ENCODE data around the gene POLE.

POLE gene

DNA sequence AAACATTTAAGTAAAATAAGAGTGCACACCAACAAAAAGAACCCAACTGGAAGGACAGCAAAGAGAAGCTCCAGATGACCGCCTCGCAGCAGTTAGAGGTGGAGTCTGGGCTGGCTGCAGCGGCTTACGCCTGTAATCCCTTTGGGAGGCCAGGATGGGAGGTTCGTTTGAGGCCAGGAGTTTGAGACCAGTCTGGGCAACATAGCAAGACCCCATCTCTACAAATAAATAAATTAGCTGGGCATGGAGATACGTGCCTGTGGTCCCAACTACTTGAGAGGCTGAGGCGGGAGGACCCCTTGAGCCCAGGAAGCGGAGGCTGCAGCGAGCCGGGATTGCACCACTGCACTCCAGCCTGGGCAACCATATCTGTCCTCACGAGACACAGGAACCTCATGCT, 92.0 kb downstream of the POLE start:
- H3K4me3 ChIP-seq (ENCODE audit: low read depth in 1 of 2, low read length in 2 of 2) = no peak overlapping the region
- peaks cover 5 to 22% of the 10 kb centered on the region in 2 donors for H3K4me1 ChIP-seq (ENCODE audit: control insufficient read depth in 1 of 2, insufficient read depth in 2 of 2, low read length in 2 of 2)
- H3K36me3 ChIP-seq (ENCODE audit: control insufficient read depth in 1 of 2, insufficient read depth in 2 of 2, low read length in 2 of 2) = no peaks in the 10 kb centered on the region
- H3K27me3 ChIP-seq (ENCODE audit: low read depth, low read length) = no peaks in the 10 kb centered on the region
- no peaks in the 10 kb centered on the region for H3K9me3 ChIP-seq (ENCODE audit: control insufficient read depth in 1 of 2, low read length in 2 of 2)
- no peak overlapping the region for H3K27ac ChIP-seq (ENCODE audit: low read length)

DNA sequence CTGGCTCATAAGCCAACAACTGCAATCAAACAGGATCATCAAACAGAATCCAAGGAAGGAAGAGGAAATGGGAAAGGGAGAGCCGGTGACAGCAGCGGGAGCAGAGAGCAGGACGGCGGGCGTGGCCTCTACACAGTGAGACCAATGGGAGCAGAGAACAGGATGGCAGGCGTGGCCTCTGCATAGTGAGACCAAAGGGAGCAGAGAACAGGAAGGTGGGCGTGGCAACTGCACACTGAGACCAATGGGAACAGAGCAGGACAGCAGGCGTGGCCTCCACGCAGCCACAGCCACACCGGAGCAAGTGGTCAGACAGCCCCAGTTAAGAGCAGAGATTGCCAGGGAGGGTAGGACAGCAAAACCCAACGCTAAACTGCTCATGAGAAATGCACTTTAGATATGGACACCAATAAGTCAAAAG, 93.2 kb downstream of the POLE start:
- Histone ChIP-seq H3K4me3 (ENCODE audit: low read depth in 1 of 2, low read length in 2 of 2) (peak overlapping the region; percentile 25 to 37), H3K9me3 (ENCODE audit: control insufficient read depth in 1 of 2, low read length in 2 of 2) (no peaks in the 10 kb centered on the region), H3K4me1 (ENCODE audit: control insufficient read depth in 1 of 2, insufficient read depth in 2 of 2, low read length in 2 of 2) (peaks cover 5 to 20% of the 10 kb centered on the region in 2 donors), H3K27me3 (ENCODE audit: low read depth, low read length) (no peaks in the 10 kb centered on the region), H3K36me3 (ENCODE audit: control insufficient read depth in 1 of 2, insufficient read depth in 2 of 2, low read length in 2 of 2) (no peaks in the 10 kb centered on the region), H3K27ac (ENCODE audit: low read length) (no peak overlapping the region)

DNA sequence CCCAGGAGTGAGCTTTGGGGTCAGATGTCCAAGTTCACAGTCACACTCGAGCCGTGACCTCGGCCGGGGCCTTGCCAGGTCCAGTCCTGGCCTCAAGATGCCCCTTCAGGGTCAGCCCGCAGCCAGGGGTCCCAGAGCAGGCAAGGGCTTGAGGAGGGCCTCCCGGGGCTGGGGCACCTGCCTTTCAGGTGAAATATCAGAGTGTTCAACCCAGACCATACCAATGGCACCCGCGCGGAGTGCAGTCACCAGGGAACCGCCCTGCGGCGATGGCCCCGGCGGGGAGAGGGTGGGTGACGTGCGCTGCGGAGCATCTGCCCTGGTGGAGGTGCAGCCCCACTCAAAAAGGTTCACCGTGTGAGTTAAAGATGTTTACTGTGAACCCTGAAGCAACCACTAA, 93.6 kb downstream of the POLE start:
- Histone ChIP-seq H3K27me3 (ENCODE audit: low read depth, low read length) (no peaks in the 10 kb centered on the region), H3K27ac (ENCODE audit: low read length) (no peak overlapping the region)

DNA sequence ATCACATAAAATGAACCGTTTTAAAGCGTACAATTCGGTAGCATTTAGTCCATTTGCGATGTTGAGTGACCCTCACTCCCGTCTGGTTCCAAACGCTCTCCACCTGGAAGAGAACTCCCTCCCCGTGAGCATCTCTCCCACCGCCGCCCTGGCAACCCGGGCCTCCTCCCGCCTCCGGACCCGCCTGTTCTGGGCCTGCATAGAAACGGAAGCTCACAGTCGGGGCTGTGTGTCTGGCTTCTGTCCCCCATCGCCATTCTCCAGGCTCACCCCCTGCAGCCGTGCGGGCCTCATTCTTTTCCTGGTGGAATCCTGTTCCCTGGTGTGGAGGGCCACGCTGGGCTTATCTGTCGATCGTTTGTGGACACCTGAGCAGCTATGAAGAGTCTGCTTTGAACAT, 94.1 kb downstream of the POLE start:
- Histone ChIP-seq H3K27ac (ENCODE audit: low read length) (no peak overlapping the region), H3K27me3 (ENCODE audit: low read depth, low read length) (no peaks in the 10 kb centered on the region), H3K4me1 (ENCODE audit: control insufficient read depth in 1 of 2, insufficient read depth in 2 of 2, low read length in 2 of 2) (peaks cover 5 to 14% of the 10 kb centered on the region in 2 donors), H3K9me3 (ENCODE audit: control insufficient read depth in 1 of 2, low read length in 2 of 2) (no peaks in the 10 kb centered on the region), H3K36me3 (ENCODE audit: control insufficient read depth in 1 of 2, insufficient read depth in 2 of 2, low read length in 2 of 2) (no peaks in the 10 kb centered on the region), H3K4me3 (ENCODE audit: low read depth in 1 of 2, low read length in 2 of 2) (no peak overlapping the region)

More for the DNA sequence above, 93.6 kb downstream of the POLE start:
- Histone ChIP-seq H3K36me3 (ENCODE audit: control insufficient read depth in 1 of 2, insufficient read depth in 2 of 2, low read length in 2 of 2) (no peaks in the 10 kb centered on the region), H3K9me3 (ENCODE audit: control insufficient read depth in 1 of 2, low read length in 2 of 2) (no peaks in the 10 kb centered on the region), H3K4me3 (ENCODE audit: low read depth in 1 of 2, low read length in 2 of 2) (peak overlapping the region; percentile 25 to 37), H3K4me1 (ENCODE audit: control insufficient read depth in 1 of 2, insufficient read depth in 2 of 2, low read length in 2 of 2) (peaks cover 5 to 15% of the 10 kb centered on the region in 2 donors)

DNA sequence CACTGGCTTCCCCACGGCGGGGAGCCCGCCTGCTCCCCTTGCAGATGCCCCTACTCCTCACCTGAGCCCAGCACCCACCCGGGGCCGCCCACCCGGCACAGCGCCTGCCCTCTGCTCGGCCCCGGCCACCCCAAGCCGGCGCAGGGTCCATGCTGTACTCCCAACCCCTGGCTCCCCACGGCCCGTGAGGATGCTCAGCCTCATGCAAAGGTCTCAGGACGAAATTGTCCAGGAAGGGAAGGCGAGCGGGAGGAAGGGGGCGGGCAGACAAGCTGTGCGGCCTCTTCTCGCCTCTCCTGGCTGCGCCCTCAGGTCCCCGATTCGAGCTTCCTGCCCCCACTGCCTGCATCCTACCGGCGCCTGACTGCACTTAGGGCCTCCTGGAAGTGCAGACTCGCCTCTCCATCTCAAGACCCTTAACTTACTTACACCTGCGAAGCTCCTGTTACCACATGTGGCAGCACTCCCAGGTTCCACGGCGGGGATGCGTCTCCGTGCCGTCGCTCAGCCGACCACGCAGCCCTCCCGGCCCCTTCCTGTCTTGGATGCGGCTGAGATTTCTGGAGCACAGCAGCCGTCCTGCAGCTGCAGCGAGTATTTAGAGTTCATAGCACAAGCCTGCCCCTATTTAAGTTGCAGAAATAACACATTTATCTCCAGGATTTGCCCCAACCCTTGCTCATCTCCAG, 94.7 kb downstream of the POLE start:
- Histone ChIP-seq H3K9me3 (ENCODE audit: control insufficient read depth in 1 of 2, low read length in 2 of 2) (no peaks in the 10 kb centered on the region), H3K27ac (ENCODE audit: low read length) (no peak overlapping the region), H3K36me3 (ENCODE audit: control insufficient read depth in 1 of 2, insufficient read depth in 2 of 2, low read length in 2 of 2) (no peaks in the 10 kb centered on the region), H3K4me3 (ENCODE audit: low read depth in 1 of 2, low read length in 2 of 2) (no peak overlapping the region), H3K4me1 (ENCODE audit: control insufficient read depth in 1 of 2, insufficient read depth in 2 of 2, low read length in 2 of 2) (peaks cover 2 to 11% of the 10 kb centered on the region in 2 donors), H3K27me3 (ENCODE audit: low read depth, low read length) (no peaks in the 10 kb centered on the region)

DNA sequence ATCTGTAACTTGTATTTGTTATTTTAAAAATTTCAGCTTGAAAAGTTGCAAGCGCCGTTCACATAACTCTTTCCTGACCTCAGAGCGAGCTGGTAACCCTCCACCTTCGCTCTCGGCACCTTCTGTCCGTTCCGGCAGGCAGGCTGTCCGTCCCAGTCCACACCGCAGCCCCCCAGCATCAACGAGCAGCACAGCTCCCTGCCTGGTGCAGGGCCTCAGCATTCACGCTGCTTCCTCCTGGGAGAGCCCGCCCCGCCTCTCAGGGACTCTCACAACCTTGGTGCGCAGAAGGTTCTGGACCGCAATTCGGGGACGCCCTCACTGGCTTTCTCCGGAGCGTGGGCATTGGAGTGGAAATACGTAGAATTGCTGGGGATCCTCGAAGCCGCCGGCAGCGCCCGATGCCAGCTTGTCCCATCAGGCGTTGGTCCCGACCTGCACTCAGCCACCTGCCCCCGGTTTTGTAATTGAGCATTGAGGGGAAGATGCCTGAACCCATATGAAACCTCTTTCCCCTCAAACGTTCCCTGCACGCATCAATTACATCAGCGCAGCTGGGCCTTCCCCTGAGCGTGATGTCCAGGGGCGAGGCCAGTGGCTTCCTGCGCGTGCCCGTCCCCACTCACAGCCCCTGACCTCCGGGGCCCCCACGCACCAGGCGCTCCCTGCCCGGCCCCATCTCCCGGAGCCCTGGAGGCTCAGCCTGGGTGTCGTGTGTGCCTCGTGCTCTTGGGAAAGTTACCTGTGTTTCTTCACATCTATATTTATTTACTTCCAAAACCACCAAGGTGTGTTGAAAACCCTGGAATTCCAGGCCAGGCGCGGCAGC, 95.8 kb downstream of the POLE start:
- Histone ChIP-seq H3K27ac (ENCODE audit: low read length) (no peak overlapping the region), H3K4me1 (ENCODE audit: control insufficient read depth in 1 of 2, insufficient read depth in 2 of 2, low read length in 2 of 2) (peaks cover 0 to 9% of the 10 kb centered on the region in 2 donors), H3K27me3 (ENCODE audit: low read depth, low read length) (no peaks in the 10 kb centered on the region), H3K4me3 (ENCODE audit: low read depth in 1 of 2, low read length in 2 of 2) (no peak overlapping the region), H3K36me3 (ENCODE audit: control insufficient read depth in 1 of 2, insufficient read depth in 2 of 2, low read length in 2 of 2) (no peaks in the 10 kb centered on the region), H3K9me3 (ENCODE audit: control insufficient read depth in 1 of 2, low read length in 2 of 2) (no peaks in the 10 kb centered on the region)

DNA sequence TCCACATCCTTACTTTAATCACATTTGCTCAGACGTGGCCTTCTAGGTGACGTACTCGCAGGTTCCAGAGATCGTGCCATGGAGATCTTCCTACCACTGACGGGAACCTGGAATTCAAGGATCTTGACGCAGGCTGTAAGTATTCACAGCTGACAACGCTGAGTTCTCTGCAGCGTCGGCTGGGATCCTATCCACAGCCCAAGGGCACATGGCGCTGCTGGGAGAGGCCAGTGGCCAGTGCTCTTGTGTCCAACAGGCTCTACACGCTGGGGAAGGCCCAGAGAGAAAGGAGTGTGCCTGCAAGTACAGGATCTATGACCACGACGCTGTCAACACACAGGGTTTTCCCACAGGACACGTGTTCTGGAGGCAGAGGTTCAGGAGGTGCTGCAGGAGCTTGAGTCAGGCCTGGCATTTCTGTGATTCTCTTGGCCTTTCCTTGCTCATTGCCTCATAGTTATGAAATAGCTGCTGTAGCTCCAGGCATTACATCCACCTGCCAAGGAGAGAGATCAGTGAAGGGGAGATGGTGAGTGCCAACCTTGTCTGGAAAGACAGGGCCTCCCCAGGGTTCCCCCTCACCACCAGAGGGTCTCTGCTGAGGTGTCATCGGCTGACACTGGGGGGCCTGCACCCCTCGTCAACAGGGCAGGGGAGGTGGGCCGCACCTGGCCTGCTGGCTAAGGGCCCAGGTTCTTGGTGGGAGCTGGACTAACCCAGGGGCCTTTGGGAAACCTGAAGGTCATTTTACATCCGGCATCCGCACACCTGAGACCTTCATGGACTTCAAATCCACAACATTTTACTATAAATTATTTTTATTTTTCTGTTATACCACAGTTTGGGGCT, 98.1 kb downstream of the POLE start:
- H3K9me3 ChIP-seq (ENCODE audit: control insufficient read depth in 1 of 2, low read length in 2 of 2) = no peaks in the 10 kb centered on the region
- peaks cover 0 to 7% of the 10 kb centered on the region in 2 donors for H3K4me1 ChIP-seq (ENCODE audit: control insufficient read depth in 1 of 2, insufficient read depth in 2 of 2, low read length in 2 of 2)
- H3K4me3 ChIP-seq (ENCODE audit: low read depth in 1 of 2, low read length in 2 of 2) = no peak overlapping the region
- H3K27me3 ChIP-seq (ENCODE audit: low read depth, low read length) = no peaks in the 10 kb centered on the region
- no peak overlapping the region for H3K27ac ChIP-seq (ENCODE audit: low read length)
- peaks cover 0 to 5% of the 10 kb centered on the region in 2 donors for H3K36me3 ChIP-seq (ENCODE audit: control insufficient read depth in 1 of 2, insufficient read depth in 2 of 2, low read length in 2 of 2)

DNA sequence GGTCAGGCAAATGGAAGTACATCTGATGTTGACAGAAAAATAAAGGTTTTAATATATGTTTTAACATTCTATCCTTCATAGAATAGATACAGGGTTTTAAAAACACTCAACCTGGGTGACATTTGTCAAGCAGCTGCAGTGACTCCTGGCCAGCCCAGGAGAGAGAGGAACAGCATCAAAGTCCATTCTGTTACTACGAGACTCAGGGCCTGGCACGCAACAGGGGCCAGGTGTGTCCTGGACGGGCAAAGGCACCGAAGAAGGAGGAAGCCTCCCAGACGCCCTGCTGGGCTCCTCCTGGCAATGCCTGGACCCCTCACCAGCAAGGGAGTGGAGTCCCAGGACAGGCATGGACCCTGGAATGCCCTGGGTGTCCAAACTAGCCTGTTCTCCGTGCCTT, 98.8 kb downstream of the POLE start:
- peaks cover 0 to 1% of the 10 kb centered on the region in 2 donors for H3K4me1 ChIP-seq (ENCODE audit: control insufficient read depth in 1 of 2, insufficient read depth in 2 of 2, low read length in 2 of 2)
- peaks cover 0 to 5% of the 10 kb centered on the region in 2 donors for H3K36me3 ChIP-seq (ENCODE audit: control insufficient read depth in 1 of 2, insufficient read depth in 2 of 2, low read length in 2 of 2)
- H3K27ac ChIP-seq (ENCODE audit: low read length) = no peak overlapping the region
- no peaks in the 10 kb centered on the region for H3K27me3 ChIP-seq (ENCODE audit: low read depth, low read length)
- no peak overlapping the region for H3K4me3 ChIP-seq (ENCODE audit: low read depth in 1 of 2, low read length in 2 of 2)
- H3K9me3 ChIP-seq (ENCODE audit: control insufficient read depth in 1 of 2, low read length in 2 of 2) = no peaks in the 10 kb centered on the region

DNA sequence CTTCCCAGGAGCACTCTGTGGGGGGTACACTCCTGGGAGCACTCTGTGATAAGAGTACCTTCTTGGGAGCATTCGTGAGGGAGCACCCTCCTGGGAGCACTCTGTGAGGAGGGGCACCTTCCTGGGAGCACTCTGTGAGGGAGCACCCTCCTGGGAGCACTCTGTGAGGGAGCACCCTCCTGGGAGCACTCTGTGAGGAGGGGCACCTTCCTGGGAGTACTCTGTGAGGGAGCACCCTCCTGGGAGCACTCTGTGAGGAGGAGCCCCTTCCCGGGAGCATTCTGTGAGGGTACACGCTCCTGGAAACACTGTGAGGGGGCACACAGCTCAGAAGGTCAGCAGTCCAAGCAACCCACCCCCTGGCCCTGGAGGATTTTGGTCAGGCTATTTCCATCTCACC, 99.4 kb downstream of the POLE start:
- H3K27ac ChIP-seq (ENCODE audit: low read length) = no peak overlapping the region
- no peaks in the 10 kb centered on the region for H3K4me1 ChIP-seq (ENCODE audit: control insufficient read depth in 1 of 2, insufficient read depth in 2 of 2, low read length in 2 of 2)
- H3K9me3 ChIP-seq (ENCODE audit: control insufficient read depth in 1 of 2, low read length in 2 of 2) = no peaks in the 10 kb centered on the region
- no peak overlapping the region for H3K4me3 ChIP-seq (ENCODE audit: low read depth in 1 of 2, low read length in 2 of 2)
- no peaks in the 10 kb centered on the region for H3K27me3 ChIP-seq (ENCODE audit: low read depth, low read length)
- peaks cover 0 to 5% of the 10 kb centered on the region in 2 donors for H3K36me3 ChIP-seq (ENCODE audit: control insufficient read depth in 1 of 2, insufficient read depth in 2 of 2, low read length in 2 of 2)

DNA sequence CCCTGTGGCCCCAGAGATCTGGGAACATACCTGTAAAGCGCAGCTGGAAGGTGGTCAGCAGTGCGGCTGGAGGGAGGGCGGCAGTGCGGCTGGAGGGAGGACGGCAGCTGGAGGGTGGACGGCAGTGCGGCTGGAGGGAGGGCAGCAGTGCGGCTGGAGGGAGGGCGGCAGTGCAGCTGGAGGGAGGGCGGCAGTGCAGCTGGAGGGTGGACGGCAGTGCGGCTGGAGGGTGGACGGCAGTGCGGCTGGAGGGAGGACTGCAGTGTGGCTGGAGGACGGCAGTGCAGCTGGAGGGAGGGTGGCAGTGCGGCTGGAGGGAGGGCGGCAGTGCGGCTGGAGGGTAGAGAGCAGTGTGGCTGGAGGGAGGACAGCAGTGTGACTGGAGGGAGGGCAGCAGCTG, 100.2 kb downstream of the POLE start:
- no peaks in the 10 kb centered on the region for H3K27me3 ChIP-seq (ENCODE audit: low read depth, low read length)
- H3K9me3 ChIP-seq (ENCODE audit: control insufficient read depth in 1 of 2, low read length in 2 of 2) = no peaks in the 10 kb centered on the region
- H3K27ac ChIP-seq (ENCODE audit: low read length) = no peak overlapping the region
- H3K4me1 ChIP-seq (ENCODE audit: control insufficient read depth in 1 of 2, insufficient read depth in 2 of 2, low read length in 2 of 2) = peaks cover 0 to under 1% of the 10 kb centered on the region in 2 donors
- H3K4me3 ChIP-seq (ENCODE audit: low read depth in 1 of 2, low read length in 2 of 2) = no peak overlapping the region
- H3K36me3 ChIP-seq (ENCODE audit: control insufficient read depth in 1 of 2, insufficient read depth in 2 of 2, low read length in 2 of 2) = peaks cover 0 to 6% of the 10 kb centered on the region in 2 donors

DNA sequence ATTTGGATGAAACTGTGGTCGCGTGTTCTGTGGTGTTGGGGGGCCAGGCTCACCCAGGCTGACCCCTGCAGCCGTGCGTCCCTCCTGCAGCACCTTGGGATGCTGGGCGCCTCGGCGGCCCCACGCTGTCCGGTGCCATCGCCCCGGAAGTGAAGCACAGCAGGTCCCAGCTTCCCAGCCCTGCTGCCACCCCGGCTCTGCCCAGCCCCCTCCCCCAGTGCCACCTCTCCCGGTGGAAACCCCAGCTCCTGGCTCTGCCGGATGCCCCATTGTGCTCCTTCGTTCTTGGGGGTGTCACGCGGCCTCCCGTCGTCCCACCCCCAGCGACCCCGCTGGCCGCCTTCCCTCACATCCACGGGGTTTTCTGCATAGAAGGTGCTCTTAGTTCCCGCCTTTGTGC, 102.0 kb downstream of the POLE start:
- Histone ChIP-seq H3K9me3 (ENCODE audit: control insufficient read depth in 1 of 2, low read length in 2 of 2) (no peaks in the 10 kb centered on the region), H3K4me3 (ENCODE audit: low read depth in 1 of 2, low read length in 2 of 2) (no peak overlapping the region), H3K36me3 (ENCODE audit: control insufficient read depth in 1 of 2, insufficient read depth in 2 of 2, low read length in 2 of 2) (peaks cover 0 to 24% of the 10 kb centered on the region in 2 donors), H3K27ac (ENCODE audit: low read length) (no peak overlapping the region), H3K4me1 (ENCODE audit: control insufficient read depth in 1 of 2, insufficient read depth in 2 of 2, low read length in 2 of 2) (peaks cover 0 to 3% of the 10 kb centered on the region in 2 donors), H3K27me3 (ENCODE audit: low read depth, low read length) (no peaks in the 10 kb centered on the region)
